Central memory CD8-positive, alpha-beta T cell (primary cell): ENCODE results near the gene OR52R1.
"Not testable (repeated sequence)": the region's sequence is repeated elsewhere in the genome, so short reads cannot be mapped to it uniquely, and the experiment has no call there.

Experiments
- ATAC-seq: fragments of 150-1000 bp; cut with Tn5 transposase; replicated peaks from 2 replicates; pipeline ENCODE4 v1.10.0; 2022; ENCODE audit warnings: mild to moderate bottlenecking, moderate FRiP score, moderate number of reproducible peaks; ENCODE audit not compliant: poor library complexity, severe bottlenecking; ENCODE audit errors: extremely low read depth
- DNase-seq, 2 donors: peaks; one replicate each; pipeline ENCODE4 v3.0.0; 2021; ENCODE audit warnings: low spot score in 2 of 2
- H3K27ac Mint-ChIP-seq: one replicate; pipeline ENCODE4 v1.8.0; 2022; ENCODE audit warnings: low read depth, mild to moderate bottlenecking, moderate library complexity, mixed read lengths
- H3K27me3 Mint-ChIP-seq: one replicate; pipeline ENCODE4 v1.8.0; 2022; ENCODE audit warnings: mixed read lengths
- H3K36me3 Mint-ChIP-seq: one replicate; pipeline ENCODE4 v1.8.0; 2022; ENCODE audit warnings: mild to moderate bottlenecking, moderate library complexity, mixed read lengths; ENCODE audit not compliant: insufficient read depth
- H3K4me1 Mint-ChIP-seq: one replicate; pipeline ENCODE4 v1.8.0; 2022; ENCODE audit warnings: mixed read lengths
- H3K4me3 Mint-ChIP-seq: one replicate; pipeline ENCODE4 v1.8.0; 2022; ENCODE audit warnings: mild to moderate bottlenecking, moderate library complexity, mixed read lengths
- H3K9me3 Mint-ChIP-seq: one replicate; pipeline ENCODE4 v1.8.0; 2022; ENCODE audit warnings: mixed read lengths

The OR52R1 gene

DNA sequence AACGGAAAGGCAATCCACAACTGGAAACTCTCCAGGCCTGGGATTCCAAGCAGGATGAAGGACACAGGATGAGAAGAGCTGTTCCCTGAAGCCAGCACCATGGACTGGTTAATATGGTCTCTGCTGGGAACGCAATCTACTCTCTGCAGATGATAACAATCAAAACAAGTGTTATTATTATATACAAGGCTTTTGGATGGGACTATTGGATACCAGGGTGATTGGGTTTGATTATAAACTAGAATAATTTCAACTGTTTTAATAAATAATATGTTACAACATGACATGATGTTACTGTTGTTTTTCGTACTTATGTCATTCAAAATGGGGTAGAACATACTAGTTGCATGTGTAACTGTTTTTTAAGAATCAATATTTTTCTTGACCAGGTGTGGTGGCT, at the start of gene OR52R1:
TSS of gene OR52R1 (minus strand) at position 101 of the 400 bp plus-strand sequence. CDS start at position 101, 0 bp downstream.
- ATAC-seq (no peak), DNase-seq (no peak)
- no peaks in the 10 kb centered on the region for H3K36me3 Mint-ChIP-seq
- H3K9me3 Mint-ChIP-seq: peaks cover 5% of the 10 kb centered on the region
- H3K4me1 Mint-ChIP-seq: no peaks in the 10 kb centered on the region
- no peak within 1 kb of the TSS for H3K4me3 Mint-ChIP-seq
- no peak within 1 kb of the TSS for H3K27ac Mint-ChIP-seq
- no peaks in the 10 kb centered on the region for H3K27me3 Mint-ChIP-seq

DNA sequence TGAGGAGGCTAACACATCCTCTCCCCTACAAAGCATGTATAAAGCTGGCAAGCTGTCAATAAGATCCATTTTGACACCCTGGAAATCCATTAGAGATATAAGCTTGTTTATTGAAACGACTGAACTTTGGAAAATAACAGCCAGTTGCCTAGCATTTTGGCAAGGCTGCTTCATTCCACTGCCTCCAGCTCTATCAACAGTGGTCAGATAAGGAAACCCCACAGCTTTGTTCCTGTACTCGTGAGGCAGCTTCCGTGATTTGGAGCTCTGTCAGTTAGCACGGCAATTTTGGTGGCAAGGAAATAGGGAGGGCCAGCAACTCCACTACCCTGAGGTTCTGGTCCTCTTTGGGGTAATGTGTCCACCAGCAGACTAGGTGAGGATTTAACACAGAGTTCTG, 46.9 kb upstream of the OR52R1 start:
- H3K36me3 Mint-ChIP-seq: no peaks in the 10 kb centered on the region
- H3K27ac Mint-ChIP-seq: no peak overlapping the region
- H3K4me3 Mint-ChIP-seq: no peak overlapping the region
- H3K27me3 Mint-ChIP-seq: peaks cover 11% of the 10 kb centered on the region
- no peak for ATAC-seq
- H3K4me1 Mint-ChIP-seq: no peaks in the 10 kb centered on the region
- no peaks in the 10 kb centered on the region for H3K9me3 Mint-ChIP-seq
- DNase-seq: no peak

DNA sequence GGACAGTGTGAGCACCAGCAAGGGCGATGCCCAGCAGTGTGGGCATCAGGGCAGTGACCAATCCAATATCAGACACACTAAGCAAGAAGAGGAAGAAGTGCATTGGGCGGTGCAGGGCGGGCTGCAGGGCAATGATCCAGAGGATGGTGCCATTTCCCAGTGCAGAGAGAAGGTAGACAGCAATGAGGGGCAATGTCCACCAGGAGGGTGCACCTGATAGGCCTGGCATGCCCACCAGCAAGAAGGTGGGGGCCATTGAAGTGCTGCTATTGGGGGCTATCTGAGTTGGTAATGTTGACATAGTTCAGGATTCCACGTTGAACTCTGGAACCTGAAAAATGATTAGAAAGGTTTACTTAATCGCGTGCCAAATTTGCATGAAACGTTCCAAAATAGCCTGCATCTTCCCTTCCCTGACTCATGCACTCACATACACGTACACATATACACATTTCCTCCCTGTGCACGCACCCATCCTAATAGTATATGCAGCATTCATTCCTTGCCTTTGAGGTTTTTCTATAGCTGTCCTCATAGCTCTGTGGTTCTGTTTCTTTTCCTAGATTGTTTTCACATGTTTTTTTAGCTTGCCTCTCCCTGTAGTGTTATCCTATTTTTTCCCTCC, 44.8 kb upstream of the OR52R1 start, which contains the start of gene OR51S1:
TSS of gene OR51S1 (minus strand) at position 301 of the 625 bp plus-strand sequence. CDS start at position 301, 0 bp downstream.
- Mint-ChIP-seq H3K4me3 (no peak within 1 kb of the TSS), H3K36me3 (no peaks in the 10 kb centered on the region), H3K27ac (no peak within 1 kb of the TSS), H3K27me3 (peaks cover 11% of the 10 kb centered on the region), H3K4me1 (no peaks in the 10 kb centered on the region), H3K9me3 (no peaks in the 10 kb centered on the region)
- DNase-seq: no peak
- no peak for ATAC-seq

DNA sequence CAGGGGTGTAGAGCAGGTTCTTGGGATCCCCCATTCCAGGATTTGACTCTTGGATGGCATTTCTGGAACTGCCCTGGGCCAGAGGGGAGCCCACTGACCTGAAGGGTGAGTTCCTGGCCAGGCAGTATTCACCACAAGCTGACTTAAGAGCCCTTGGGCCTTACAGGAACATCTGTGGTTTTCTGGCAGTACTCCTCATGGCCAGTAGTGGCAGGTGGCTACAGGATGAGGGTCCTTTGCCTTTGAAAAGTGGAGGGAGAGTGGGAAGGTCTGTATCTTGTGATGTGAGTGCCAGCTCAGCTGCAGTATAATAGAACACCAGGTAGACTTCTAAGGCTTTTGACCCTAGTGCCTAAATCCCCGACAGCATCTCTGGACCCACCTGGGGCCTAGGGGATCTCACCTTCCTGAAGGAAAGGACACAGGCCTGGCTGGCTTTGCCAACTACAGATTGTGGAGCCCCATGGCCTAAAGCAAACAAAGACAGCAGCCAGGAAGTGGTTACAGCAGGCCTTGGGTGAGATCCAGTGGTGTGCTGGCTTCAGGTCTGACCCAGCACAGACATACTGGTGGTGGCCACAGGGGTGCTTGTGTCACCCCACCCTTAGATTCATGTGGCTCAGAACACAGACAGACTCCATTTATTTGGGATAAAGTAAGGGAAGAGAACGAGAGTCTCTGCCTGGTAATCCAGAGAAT, 35.8 kb upstream of the OR52R1 start:
- ATAC-seq (no peak), DNase-seq (no peak)
- no peaks in the 10 kb centered on the region for H3K4me1 Mint-ChIP-seq
- H3K27ac Mint-ChIP-seq: no peak overlapping the region
- no peak overlapping the region for H3K4me3 Mint-ChIP-seq
- peaks cover 7% of the 10 kb centered on the region for H3K27me3 Mint-ChIP-seq
- H3K9me3 Mint-ChIP-seq: no peaks in the 10 kb centered on the region
- peaks cover 2% of the 10 kb centered on the region for H3K36me3 Mint-ChIP-seq

DNA sequence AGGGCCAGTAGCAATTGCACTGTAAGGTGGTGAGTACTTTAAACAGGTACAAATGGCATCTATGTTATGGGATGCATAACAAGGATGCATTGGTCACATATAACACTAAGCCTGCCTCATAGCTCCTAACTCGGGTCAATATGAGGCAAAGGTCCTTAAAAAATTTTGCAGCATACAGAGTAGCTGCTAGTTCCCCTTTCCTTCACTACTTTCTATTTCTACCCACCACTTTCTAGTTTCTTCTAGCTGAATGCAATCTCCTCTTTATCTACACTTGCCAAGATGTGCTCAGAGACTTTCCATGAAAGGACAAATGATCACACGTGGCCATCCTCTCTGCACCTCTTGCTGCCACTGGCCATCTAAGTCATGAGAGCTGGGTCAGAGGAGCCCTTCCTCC, 26.7 kb upstream of the OR52R1 start:
- no peak for DNase-seq
- H3K27ac Mint-ChIP-seq: no peak overlapping the region
- H3K4me3 Mint-ChIP-seq: no peak overlapping the region
- no peak for ATAC-seq
- H3K9me3 Mint-ChIP-seq: no peaks in the 10 kb centered on the region
- no peaks in the 10 kb centered on the region for H3K4me1 Mint-ChIP-seq
- no peaks in the 10 kb centered on the region for H3K36me3 Mint-ChIP-seq
- H3K27me3 Mint-ChIP-seq: peaks cover 8% of the 10 kb centered on the region

DNA sequence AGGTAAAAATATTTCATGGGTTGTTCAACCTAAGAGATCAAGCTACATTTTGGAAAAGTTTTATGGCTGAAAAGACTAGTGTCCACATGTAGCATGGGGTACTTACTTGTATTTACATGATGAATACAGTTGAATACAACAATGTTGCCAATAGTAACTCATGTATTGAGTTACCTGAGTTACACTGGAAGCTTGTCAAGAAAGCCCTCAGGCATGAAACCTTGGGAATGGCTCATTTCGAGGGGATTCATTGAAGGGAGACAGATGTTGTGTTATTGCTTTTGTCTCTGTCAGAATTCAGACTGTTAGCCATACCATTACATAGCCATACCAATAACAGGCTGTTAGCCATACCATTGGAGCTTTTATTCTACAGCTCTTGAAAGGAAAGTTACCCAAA, 26.2 kb upstream of the OR52R1 start:
- no peak for DNase-seq
- Mint-ChIP-seq H3K9me3 (no peaks in the 10 kb centered on the region), H3K4me3 (no peak overlapping the region), H3K27ac (no peak overlapping the region), H3K4me1 (no peaks in the 10 kb centered on the region), H3K27me3 (peaks cover 5% of the 10 kb centered on the region), H3K36me3 (no peaks in the 10 kb centered on the region)
- ATAC-seq: no peak

DNA sequence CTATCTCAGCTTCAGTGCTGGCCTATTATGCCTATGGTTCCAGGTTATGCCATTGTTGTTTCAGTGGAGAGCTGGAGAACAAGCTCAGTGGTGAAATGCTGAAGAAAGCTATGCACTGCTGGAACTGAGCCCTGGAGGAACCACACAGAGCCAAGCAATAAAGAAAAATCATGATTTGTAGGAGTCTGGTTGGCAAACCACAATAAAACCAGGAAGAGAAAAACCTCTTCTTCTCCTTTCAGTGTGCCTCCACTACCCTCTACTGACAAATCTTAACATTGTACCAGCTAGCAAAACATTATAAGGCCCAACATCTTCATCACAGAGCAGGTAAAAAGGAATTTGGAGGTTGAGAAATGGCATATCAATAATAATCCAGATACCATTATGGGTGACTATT, 22.2 kb upstream of the OR52R1 start:
- no peaks in the 10 kb centered on the region for H3K36me3 Mint-ChIP-seq
- DNase-seq (no peak), ATAC-seq (no peak)
- no peaks in the 10 kb centered on the region for H3K4me1 Mint-ChIP-seq
- no peak overlapping the region for H3K27ac Mint-ChIP-seq
- no peak overlapping the region for H3K4me3 Mint-ChIP-seq
- H3K27me3 Mint-ChIP-seq: peaks cover 21% of the 10 kb centered on the region
- H3K9me3 Mint-ChIP-seq: no peaks in the 10 kb centered on the region

DNA sequence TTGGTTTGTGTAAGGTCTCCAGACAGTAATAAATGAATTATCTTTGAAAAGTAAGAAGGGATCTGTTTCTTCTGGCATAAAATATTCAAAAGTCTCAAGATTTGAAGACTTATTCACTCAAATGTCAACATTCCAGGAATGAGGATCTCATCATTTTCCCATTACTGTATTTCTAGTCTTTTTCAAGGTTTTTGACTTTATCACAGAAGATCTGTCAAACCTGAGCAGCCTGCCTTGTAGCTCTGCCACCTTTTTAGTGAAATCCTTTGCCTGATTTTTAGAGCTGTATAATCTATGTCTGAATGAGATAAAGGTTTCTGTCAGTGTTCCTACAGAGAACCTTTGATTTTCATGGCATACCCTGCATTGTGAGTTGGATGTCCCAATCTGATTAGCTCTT, 21.0 kb upstream of the OR52R1 start:
- H3K27me3 Mint-ChIP-seq: peaks cover 25% of the 10 kb centered on the region
- ATAC-seq: no peak
- no peaks in the 10 kb centered on the region for H3K36me3 Mint-ChIP-seq
- no peak for DNase-seq
- H3K27ac Mint-ChIP-seq: no peak overlapping the region
- no peaks in the 10 kb centered on the region for H3K4me1 Mint-ChIP-seq
- H3K9me3 Mint-ChIP-seq: no peaks in the 10 kb centered on the region
- no peak overlapping the region for H3K4me3 Mint-ChIP-seq

DNA sequence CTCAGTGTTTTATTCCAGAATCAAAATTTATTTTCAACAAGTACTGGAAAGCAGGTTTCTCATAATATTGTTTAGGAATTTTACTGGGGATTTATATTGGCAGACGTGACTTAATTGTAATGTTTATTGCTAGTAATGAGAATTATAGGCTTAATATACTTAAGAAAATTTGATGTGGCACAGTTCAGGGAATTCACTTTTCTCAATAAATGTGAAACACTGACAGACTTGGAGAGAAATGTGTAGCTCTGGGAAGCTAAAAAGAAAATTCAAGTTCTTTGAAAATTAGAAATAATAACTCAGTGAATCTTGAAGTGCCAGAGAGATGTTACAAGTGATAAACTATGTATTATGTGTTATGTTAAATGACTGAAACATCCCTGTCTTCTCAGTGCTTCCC, 16.8 kb upstream of the OR52R1 start, which contains the start of gene OR51F2:
TSS of gene OR51F2 (plus strand) at position 301 of the 400 bp plus-strand sequence. CDS start 101 bp downstream, outside the sequence.
- no peaks in the 10 kb centered on the region for H3K9me3 Mint-ChIP-seq
- no peaks in the 10 kb centered on the region for H3K4me1 Mint-ChIP-seq
- no peak for ATAC-seq
- H3K27ac Mint-ChIP-seq: no peak within 1 kb of the TSS
- H3K36me3 Mint-ChIP-seq: no peaks in the 10 kb centered on the region
- no peak within 1 kb of the TSS for H3K4me3 Mint-ChIP-seq
- DNase-seq: no peak
- H3K27me3 Mint-ChIP-seq: peaks cover 42% of the 10 kb centered on the region

DNA sequence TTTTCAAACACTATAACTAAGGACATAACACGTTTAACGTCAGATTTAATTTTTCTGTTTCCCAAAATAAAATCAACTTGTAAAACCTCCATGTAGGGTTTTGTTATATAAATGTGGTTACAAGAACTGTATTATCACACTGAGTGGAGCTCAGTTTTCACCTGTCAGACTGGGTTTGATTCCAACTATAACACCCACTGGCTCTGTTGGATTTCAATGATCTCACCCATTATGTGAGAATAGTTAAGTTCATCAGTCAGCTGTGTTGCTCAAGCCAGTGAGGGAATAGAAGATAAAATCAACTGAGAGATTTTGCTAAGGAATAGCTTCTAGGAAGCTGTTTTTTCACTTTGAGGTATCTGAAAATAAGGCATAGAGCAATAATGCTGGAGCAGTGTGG, 5.1 kb upstream of the OR52R1 start:
- H3K4me3 Mint-ChIP-seq: no peak overlapping the region
- no peaks in the 10 kb centered on the region for H3K9me3 Mint-ChIP-seq
- DNase-seq (no peak), ATAC-seq (no peak)
- no peak overlapping the region for H3K27ac Mint-ChIP-seq
- H3K4me1 Mint-ChIP-seq: no peaks in the 10 kb centered on the region
- peaks cover 8% of the 10 kb centered on the region for H3K27me3 Mint-ChIP-seq
- H3K36me3 Mint-ChIP-seq: no peaks in the 10 kb centered on the region

DNA sequence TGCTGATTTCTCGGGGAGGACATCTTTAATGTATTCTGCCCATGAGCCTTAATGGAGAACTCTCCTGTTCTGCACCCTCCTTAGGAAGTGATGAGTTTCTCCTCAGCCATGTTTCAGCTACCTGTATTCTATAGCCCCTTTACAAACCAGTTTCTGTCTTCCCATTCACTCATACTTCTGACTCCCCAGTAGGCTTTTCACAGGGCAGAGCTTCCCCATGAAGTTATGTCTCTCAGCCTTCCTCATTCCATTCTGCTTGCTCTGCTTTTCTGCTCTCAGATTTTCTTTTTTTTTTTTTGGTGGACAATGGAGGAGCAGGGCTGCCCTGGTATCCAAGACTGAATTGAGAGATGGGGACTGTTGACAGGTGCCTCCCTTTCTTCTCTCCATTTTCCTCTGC, 4.3 kb upstream of the OR52R1 start:
- Mint-ChIP-seq H3K36me3 (no peaks in the 10 kb centered on the region), H3K27ac (no peak overlapping the region), H3K9me3 (peaks cover 5% of the 10 kb centered on the region), H3K4me1 (no peaks in the 10 kb centered on the region), H3K27me3 (peaks cover 8% of the 10 kb centered on the region), H3K4me3 (no peak overlapping the region)
- ATAC-seq: no peak
- no peak for DNase-seq

DNA sequence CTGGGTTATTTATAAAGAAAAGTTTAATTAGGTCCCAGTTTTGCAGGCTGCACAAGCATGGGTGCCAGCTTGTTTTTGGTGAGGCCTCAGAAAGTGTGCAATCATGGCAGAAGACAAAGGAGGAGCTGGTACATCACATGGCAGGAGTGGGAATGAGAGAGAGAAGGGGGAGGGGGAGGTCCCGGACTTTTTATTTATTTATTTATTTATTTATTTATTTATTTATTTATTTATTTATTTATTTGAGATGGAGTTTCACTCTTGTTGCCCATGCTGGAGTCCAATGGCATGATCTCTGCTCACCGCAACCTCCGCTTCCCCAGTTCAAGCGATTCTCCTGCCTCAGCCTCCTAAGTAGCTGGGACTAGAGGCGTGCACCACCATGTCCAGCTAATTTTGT, 2.9 kb downstream of the OR52R1 start:
- not testable (repeated sequence) for H3K4me3 Mint-ChIP-seq, ATAC-seq, DNase-seq, H3K4me1 Mint-ChIP-seq, H3K36me3 Mint-ChIP-seq, H3K9me3 Mint-ChIP-seq, H3K27me3 Mint-ChIP-seq, H3K27ac Mint-ChIP-seq

DNA sequence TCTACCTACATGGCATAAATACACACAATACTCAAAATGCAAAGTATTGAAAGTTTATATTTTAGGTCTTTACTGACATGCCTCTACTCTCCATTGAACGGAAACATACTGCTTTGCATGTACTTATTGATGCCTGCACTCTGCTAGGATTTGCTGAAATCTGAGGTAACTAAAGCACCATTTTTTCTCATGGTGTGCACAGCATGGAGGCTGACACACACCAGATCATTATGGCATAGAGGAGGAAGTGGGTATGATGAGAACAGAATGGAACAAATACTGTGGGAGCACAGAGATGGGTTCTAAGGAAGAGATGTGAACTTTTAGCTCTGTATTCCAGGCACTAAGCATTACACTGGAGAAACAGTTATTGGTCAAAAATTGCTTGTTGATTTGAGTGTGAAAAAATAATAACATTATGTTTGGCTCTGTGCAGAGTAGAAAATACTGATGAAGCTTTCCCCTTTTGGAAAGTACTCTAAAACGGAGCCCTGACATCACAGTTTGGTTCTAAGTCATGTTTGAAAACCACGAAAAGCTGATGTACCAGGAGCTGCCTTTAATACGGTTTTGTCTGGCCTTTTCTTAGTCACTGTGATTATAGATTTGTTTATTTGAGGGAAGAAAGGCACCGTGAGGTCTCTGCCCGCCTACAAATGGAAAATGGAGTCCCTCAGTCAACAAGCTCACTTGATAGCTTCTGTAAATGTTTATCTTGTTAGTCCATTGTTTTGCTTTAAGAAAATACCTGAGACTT, 5.6 kb downstream of the OR52R1 start:
- H3K27me3 Mint-ChIP-seq: no peaks in the 10 kb centered on the region
- ATAC-seq: no peak
- no peak for DNase-seq
- no peak overlapping the region for H3K4me3 Mint-ChIP-seq
- no peaks in the 10 kb centered on the region for H3K36me3 Mint-ChIP-seq
- peaks cover under 1% of the 10 kb centered on the region for H3K9me3 Mint-ChIP-seq
- no peaks in the 10 kb centered on the region for H3K4me1 Mint-ChIP-seq
- H3K27ac Mint-ChIP-seq: no peak overlapping the region
